ENCODE measurements around the gene CNKSR3. TPM values are rescaled to one million over a fixed set of nuclear protein-coding genes. Genes with fewer than 3 reads are reported as not detected.

CNKSR3 gene
- total RNA-seq, 2 experiments from 2014 or later, result 0.34 to 0.58 TPM

GRCh38 chr6:154458565-154459470 is 51.7 kb downstream of the CNKSR3 start:
- H3K4me1 Mint-ChIP-seq, result peaks cover 3% of the 10 kb centered on the region
- CTCF ChIA-PET, result interaction anchor here (0.7 to 1.1 kb wide), 3 partner anchors 10 to 28 kb away, joined by 3 to 5 read pairs (median 3); no protein-coding TSS in a partner anchor
- no peaks in the 10 kb centered on the region for H3K9me3 Mint-ChIP-seq (ENCODE audit: low read depth)
- POLR2A ChIA-PET, result no interaction called here
- DNase-seq (no peak), ATAC-seq (no peak)
- no peak overlapping the region for H3K27ac Mint-ChIP-seq
- H3K36me3 Mint-ChIP-seq (ENCODE audit: low read depth), result no peaks in the 10 kb centered on the region
- no peak overlapping the region for H3K4me3 Mint-ChIP-seq
- H3K27me3 Mint-ChIP-seq, result peaks cover 9% of the 10 kb centered on the region
- intact Hi-C loops (cut with DNase I, micrococcal nuclease), result no loop called here

GRCh38 chr6:154457881-154458284 is 52.6 kb downstream of the CNKSR3 start:
- DNase-seq (no peak), ATAC-seq (no peak)
- Mint-ChIP-seq H3K4me1 (peaks cover 3% of the 10 kb centered on the region), H3K9me3 (ENCODE audit: low read depth) (no peaks in the 10 kb centered on the region), H3K27me3 (peaks cover 9% of the 10 kb centered on the region), H3K4me3 (no peak overlapping the region), H3K27ac (no peak overlapping the region), H3K36me3 (ENCODE audit: low read depth) (no peaks in the 10 kb centered on the region)
- CTCF ChIA-PET, result no interaction called here
- intact Hi-C loops (cut with DNase I, micrococcal nuclease), result no loop called here
- POLR2A ChIA-PET, result no interaction called here

GRCh38 chr6:154457046-154457713 is 53.3 kb downstream of the CNKSR3 start:
- ATAC-seq (no peak), DNase-seq (no peak)
- Mint-ChIP-seq H3K36me3 (ENCODE audit: low read depth) (no peaks in the 10 kb centered on the region), H3K4me3 (no peak overlapping the region), H3K27ac (no peak overlapping the region), H3K9me3 (ENCODE audit: low read depth) (no peaks in the 10 kb centered on the region), H3K4me1 (peaks cover 3% of the 10 kb centered on the region), H3K27me3 (peaks cover 9% of the 10 kb centered on the region)
- CTCF ChIA-PET, result no interaction called here
- POLR2A ChIA-PET, result no interaction called here
- intact Hi-C loops (cut with DNase I, micrococcal nuclease), result no loop called here

GRCh38 chr6:154453329-154453728 is 57.2 kb downstream of the CNKSR3 start:
- DNase-seq (no peak), ATAC-seq (no peak)
- intact Hi-C loops (cut with DNase I, micrococcal nuclease), result no loop called here
- H3K36me3 Mint-ChIP-seq (ENCODE audit: low read depth), result no peaks in the 10 kb centered on the region
- POLR2A ChIA-PET, result no interaction called here
- no peak overlapping the region for H3K27ac Mint-ChIP-seq
- H3K4me3 Mint-ChIP-seq, result no peak overlapping the region
- CTCF ChIA-PET, result no interaction called here
- H3K9me3 Mint-ChIP-seq (ENCODE audit: low read depth), result no peaks in the 10 kb centered on the region
- H3K4me1 Mint-ChIP-seq, result no peaks in the 10 kb centered on the region
- peaks cover 4% of the 10 kb centered on the region for H3K27me3 Mint-ChIP-seq

GRCh38 chr6:154450498-154450897 is 60.0 kb downstream of the CNKSR3 start:
- no peaks in the 10 kb centered on the region for H3K9me3 Mint-ChIP-seq (ENCODE audit: low read depth)
- intact Hi-C loops (cut with DNase I, micrococcal nuclease), result no loop called here
- POLR2A ChIA-PET, result no interaction called here
- DNase-seq (no peak), ATAC-seq (no peak)
- H3K36me3 Mint-ChIP-seq (ENCODE audit: low read depth), result no peaks in the 10 kb centered on the region
- no peaks in the 10 kb centered on the region for H3K27me3 Mint-ChIP-seq
- no peak overlapping the region for H3K4me3 Mint-ChIP-seq
- no peak overlapping the region for H3K27ac Mint-ChIP-seq
- H3K4me1 Mint-ChIP-seq, result no peaks in the 10 kb centered on the region
- CTCF ChIA-PET, result interaction anchor here (0.7 kb wide), 1 partner anchor 451 kb away, joined by 3 read pairs; no protein-coding TSS in a partner anchor

- no peak overlapping the region for H3K27ac Mint-ChIP-seq
- no peak overlapping the region for H3K4me3 Mint-ChIP-seq
- ChIA-PET CTCF (no interaction called here), POLR2A (no interaction called here)
- H3K4me1 Mint-ChIP-seq, result no peaks in the 10 kb centered on the region
- no peaks in the 10 kb centered on the region for H3K9me3 Mint-ChIP-seq (ENCODE audit: low read depth)
- no peaks in the 10 kb centered on the region for H3K27me3 Mint-ChIP-seq
- DNase-seq (no peak), ATAC-seq (no peak)
- intact Hi-C loops (cut with DNase I, micrococcal nuclease), result no loop called here
- no peaks in the 10 kb centered on the region for H3K36me3 Mint-ChIP-seq (ENCODE audit: low read depth)
Observed at GRCh38 chr6:154448448-154449096, 61.9 kb downstream of the CNKSR3 start.

GRCh38 chr6:154447954-154448353 is 62.5 kb downstream of the CNKSR3 start:
- ATAC-seq (no peak), DNase-seq (no peak)
- H3K9me3 Mint-ChIP-seq (ENCODE audit: low read depth), result no peaks in the 10 kb centered on the region
- H3K4me1 Mint-ChIP-seq, result no peaks in the 10 kb centered on the region
- no peaks in the 10 kb centered on the region for H3K36me3 Mint-ChIP-seq (ENCODE audit: low read depth)
- no peak overlapping the region for H3K4me3 Mint-ChIP-seq
- ChIA-PET CTCF (interaction anchor here (0.6 kb wide), 1 partner anchor 272 kb away, joined by 3 read pairs; no protein-coding TSS in a partner anchor), POLR2A (no interaction called here)
- H3K27me3 Mint-ChIP-seq, result peaks cover 2% of the 10 kb centered on the region
- no peak overlapping the region for H3K27ac Mint-ChIP-seq
- intact Hi-C loops (cut with DNase I, micrococcal nuclease), result no loop called here

- H3K9me3 Mint-ChIP-seq (ENCODE audit: low read depth), result no peaks in the 10 kb centered on the region
- ChIA-PET POLR2A (no interaction called here), CTCF (no interaction called here)
- peaks cover under 1% of the 10 kb centered on the region for H3K4me1 Mint-ChIP-seq
- intact Hi-C loops (cut with DNase I, micrococcal nuclease), result no loop called here
- no peak overlapping the region for H3K4me3 Mint-ChIP-seq
- peaks cover 2% of the 10 kb centered on the region for H3K27me3 Mint-ChIP-seq
- no peak for ATAC-seq
- no peak overlapping the region for H3K27ac Mint-ChIP-seq
- H3K36me3 Mint-ChIP-seq (ENCODE audit: low read depth), result no peaks in the 10 kb centered on the region
- no peak for DNase-seq
Observed at GRCh38 chr6:154446984-154447383, 63.5 kb downstream of the CNKSR3 start.

GRCh38 chr6:154445417-154445816 is 65.1 kb downstream of the CNKSR3 start:
- Mint-ChIP-seq H3K27ac (no peak overlapping the region), H3K4me1 (peaks cover 3% of the 10 kb centered on the region), H3K9me3 (ENCODE audit: low read depth) (no peaks in the 10 kb centered on the region), H3K4me3 (no peak overlapping the region), H3K36me3 (ENCODE audit: low read depth) (no peaks in the 10 kb centered on the region), H3K27me3 (peaks cover 2% of the 10 kb centered on the region)
- CTCF ChIA-PET, result interaction anchor here (0.8 to 0.9 kb wide), 2 partner anchors 64 to 208 kb away, joined by 3 read pairs; no protein-coding TSS in a partner anchor
- no peak for ATAC-seq
- no peak for DNase-seq
- intact Hi-C loops (cut with DNase I, micrococcal nuclease), result no loop called here
- POLR2A ChIA-PET, result interaction anchor here (0.7 kb wide), 1 partner anchor 78 kb away, joined by 3 read pairs; no protein-coding TSS in a partner anchor

GRCh38 chr6:154441995-154442310 is 68.5 kb downstream of the CNKSR3 start:
- ATAC-seq, result no peak
- Mint-ChIP-seq H3K4me3 (no peak overlapping the region), H3K27me3 (peaks cover 4% of the 10 kb centered on the region), H3K9me3 (ENCODE audit: low read depth) (no peaks in the 10 kb centered on the region), H3K4me1 (peaks cover 3% of the 10 kb centered on the region), H3K27ac (no peak overlapping the region), H3K36me3 (ENCODE audit: low read depth) (no peaks in the 10 kb centered on the region)
- POLR2A ChIA-PET, result no interaction called here
- intact Hi-C loops (cut with DNase I, micrococcal nuclease), result no loop called here
- CTCF ChIA-PET, result interaction anchor here (0.6 to 0.8 kb wide), 4 partner anchors 17 to 197 kb away, joined by 3 to 5 read pairs (median 3); no protein-coding TSS in a partner anchor
- no peak for DNase-seq

- CTCF ChIA-PET, result no interaction called here
Observed at GRCh38 chr6:154440422-154441043, 70.0 kb downstream of the CNKSR3 start.

More at GRCh38 chr6:154440422-154441043, 70.0 kb downstream of the CNKSR3 start:
- H3K4me1 Mint-ChIP-seq, result peaks cover 3% of the 10 kb centered on the region
- DNase-seq (no peak), ATAC-seq (no peak)
- no peaks in the 10 kb centered on the region for H3K9me3 Mint-ChIP-seq (ENCODE audit: low read depth)
- peaks cover 4% of the 10 kb centered on the region for H3K27me3 Mint-ChIP-seq
- no peak overlapping the region for H3K4me3 Mint-ChIP-seq
- POLR2A ChIA-PET, result no interaction called here
- no peaks in the 10 kb centered on the region for H3K36me3 Mint-ChIP-seq (ENCODE audit: low read depth)
- intact Hi-C loops (cut with DNase I, micrococcal nuclease), result no loop called here
- no peak overlapping the region for H3K27ac Mint-ChIP-seq
